Neuron (in vitro differentiated cells): ENCODE measurements around the gene SPATA6.

Source experiments
- H2AFZ ChIP-seq: one replicate; pipeline ENCODE4 v1.6.1; 2013; ENCODE audit warnings: low read depth, mild to moderate bottlenecking, inconsistent platforms, low read length, moderate library complexity
- H3K27me3 ChIP-seq: one replicate; pipeline ENCODE4 v1.6.1; 2013; ENCODE audit warnings: low read length; ENCODE audit not compliant: insufficient read depth
- H3K36me3 ChIP-seq: one replicate; pipeline ENCODE4 v1.6.1; 2013; ENCODE audit warnings: low read length; ENCODE audit not compliant: insufficient read depth
- H3K4me1 ChIP-seq: one replicate; pipeline ENCODE4 v1.6.1; 2013; ENCODE audit warnings: low read length; ENCODE audit not compliant: insufficient read depth
- H3K4me3 ChIP-seq: 2 replicates; pipeline ENCODE4 v1.5.1; 2013; ENCODE audit warnings: mild to moderate bottlenecking, low read length, moderate library complexity
- H3K9me3 ChIP-seq: one replicate; pipeline ENCODE4 v1.6.1; 2013; ENCODE audit warnings: low read length

Gene SPATA6

GRCh38 chr1:48251323-48251722, 220.7 kb downstream of the SPATA6 start:
- no peak overlapping the region for H3K4me3 ChIP-seq
- no peaks in the 10 kb centered on the region for H3K27me3 ChIP-seq
- no peaks in the 10 kb centered on the region for H3K4me1 ChIP-seq
- H3K36me3 ChIP-seq, result no peaks in the 10 kb centered on the region
- H3K9me3 ChIP-seq, result no peaks in the 10 kb centered on the region
- H2AFZ ChIP-seq, result no peak overlapping the region

DNA sequence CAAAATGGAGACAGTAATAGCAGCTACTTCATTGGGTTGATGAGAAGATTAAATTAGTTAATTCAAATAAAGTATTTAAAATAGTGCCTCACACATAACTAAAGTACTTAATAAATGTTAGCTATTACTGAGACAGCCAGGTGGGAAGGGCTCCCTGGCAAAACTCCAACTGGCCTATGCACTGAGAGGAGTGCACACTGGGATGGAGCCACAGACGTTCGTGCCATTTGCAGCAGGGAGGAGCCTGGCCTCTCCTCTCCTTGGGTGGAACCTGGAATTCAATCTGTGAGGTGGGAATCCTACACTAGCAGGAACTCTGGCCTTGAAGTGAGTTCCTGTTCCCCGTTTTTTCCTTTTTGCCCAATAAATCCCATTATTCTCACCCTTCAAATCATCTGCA, 221.4 kb downstream of the SPATA6 start:
- Histone ChIP-seq H3K9me3 (no peaks in the 10 kb centered on the region), H3K4me3 (no peak overlapping the region), H3K27me3 (no peaks in the 10 kb centered on the region), H3K4me1 (peaks cover 2% of the 10 kb centered on the region), H2AFZ (no peak overlapping the region), H3K36me3 (no peaks in the 10 kb centered on the region)

- Histone ChIP-seq H3K9me3 (no peaks in the 10 kb centered on the region), H3K4me3 (no peak overlapping the region), H3K27me3 (no peaks in the 10 kb centered on the region), H2AFZ (no peak overlapping the region), H3K4me1 (peaks cover 2% of the 10 kb centered on the region), H3K36me3 (no peaks in the 10 kb centered on the region)
Observed at GRCh38 chr1:48249868-48250267, 222.1 kb downstream of the SPATA6 start.

DNA sequence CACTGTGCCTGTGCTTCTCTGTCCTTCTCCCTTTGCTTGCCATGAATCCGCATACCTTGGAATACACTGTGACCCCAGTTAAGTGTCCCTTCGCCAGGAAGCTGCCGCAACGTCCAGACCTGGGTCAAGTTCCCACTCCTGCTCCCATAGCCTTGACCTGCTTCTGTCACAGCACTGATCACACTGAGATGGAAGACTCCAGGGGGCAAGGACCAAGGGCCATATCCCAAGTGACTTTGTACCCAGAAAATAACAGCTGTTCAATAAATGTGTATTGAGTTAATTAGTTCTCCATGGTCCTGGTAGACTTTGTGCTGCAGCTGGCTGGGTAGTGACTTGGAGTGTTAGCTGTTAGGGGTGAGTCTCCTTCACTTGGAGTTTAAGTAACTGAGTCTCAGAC, 223.6 kb downstream of the SPATA6 start:
- Histone ChIP-seq H3K4me1 (peaks cover 2% of the 10 kb centered on the region), H3K9me3 (no peaks in the 10 kb centered on the region), H3K27me3 (no peaks in the 10 kb centered on the region), H2AFZ (no peak overlapping the region), H3K36me3 (no peaks in the 10 kb centered on the region), H3K4me3 (no peak overlapping the region)

GRCh38 chr1:48246727-48247126, 225.3 kb downstream of the SPATA6 start:
- H3K36me3 ChIP-seq, result no peaks in the 10 kb centered on the region
- no peak overlapping the region for H3K4me3 ChIP-seq
- H3K9me3 ChIP-seq, result no peaks in the 10 kb centered on the region
- no peaks in the 10 kb centered on the region for H3K27me3 ChIP-seq
- no peak overlapping the region for H2AFZ ChIP-seq
- H3K4me1 ChIP-seq, result peaks cover 2% of the 10 kb centered on the region
